GM10266 (cell line): ENCODE results near the gene ANKHD1.

Experiments
- DNase-seq: peaks from one replicate; pipeline ENCODE4 v3.0.0; 2012; ENCODE audit errors: extremely low spot score
- CTCF ChIP-seq: IDR thresholded peaks from 2 replicates; pipeline ENCODE4 v1.5.1; 2012; ENCODE audit warnings: mild to moderate bottlenecking, low read depth; ENCODE audit not compliant: control insufficient read depth, insufficient read depth; ENCODE audit errors: missing control alignments

ANKHD1 gene

GRCh38 chr5:140401362-140402257 lies at the start of gene ANKHD1:
Gene ANKHD1, plus strand, starts transcription at chr5:140401833. Its CDS starts 135 bp downstream, at chr5:140401968.
- TF ChIP-seq CTCF = no peak
- peak; percentile 95 for DNase-seq

GRCh38 chr5:140355546-140355945 lies 46.1 kb upstream of the ANKHD1 start:
- TF ChIP-seq CTCF = no peak
- no peak for DNase-seq

- DNase-seq = no peak
- TF ChIP-seq CTCF = no peak
Observed at GRCh38 chr5:140356853-140357725, 44.5 kb upstream of the ANKHD1 start.

- peak; percentile 84 for DNase-seq
- TF ChIP-seq CTCF = peak; percentile 92
Observed at GRCh38 chr5:140357726-140358093, 43.9 kb upstream of the ANKHD1 start.

GRCh38 chr5:140358738-140359310 lies 42.8 kb upstream of the ANKHD1 start:
- TF ChIP-seq CTCF = no peak
- no peak for DNase-seq

- no peak for DNase-seq
- TF ChIP-seq CTCF = no peak
Observed at GRCh38 chr5:140360101-140360500, 41.5 kb upstream of the ANKHD1 start, which contains the start of gene SLC4A9. Gene SLC4A9, plus strand, starts transcription at chr5:140360194. Its CDS starts 43 bp downstream, at chr5:140360237.
